Stomach (tissue), 9 donors: ENCODE data around the gene NALCN. TPM values are rescaled to one million over a fixed set of nuclear protein-coding genes. Genes with fewer than 3 reads are reported as not detected.

ENCODE experiments used
- DNase-seq, 2 donors: peaks; one replicate each; pipeline versions ENCODE4 v3.0.0 to v3.0.0-alpha.2; 2013 to 2019
- H3K27ac ChIP-seq, 5 donors: fragments of 200-600 bp in 4 of 5; sonication (generic) in 4 of 5; one replicate each; pipeline ENCODE4 v1.5.1; 2013 to 2019; ENCODE audit warnings: mild to moderate bottlenecking in 1 of 5, moderate library complexity in 1 of 5
- H3K27me3 ChIP-seq, 3 donors: fragments of 200-600 bp; sonication (generic); one replicate each; pipeline ENCODE4 v1.5.1; 2017 to 2019; ENCODE audit warnings: mixed run types in 1 of 3
- H3K36me3 ChIP-seq, 4 donors: fragments of 200-600 bp; sonication (generic); 1 replicate in 3 of 4; 2 replicates in 1 of 4; pipeline ENCODE4 v1.5.1; 2016 to 2019
- H3K4me1 ChIP-seq, 4 donors: fragments of 200-600 bp; sonication (generic); one replicate each; pipeline ENCODE4 v1.5.1; 2016 to 2019
- H3K4me3 ChIP-seq, 4 donors: fragments of 200-600 bp; sonication (generic) in 3 of 4; one replicate each; pipeline ENCODE4 v1.5.1; 2016 to 2019; ENCODE audit warnings: mild to moderate bottlenecking in 1 of 4
- H3K9me3 ChIP-seq, 4 donors: fragments of 200-600 bp; sonication (generic); one replicate each; pipeline ENCODE4 v1.5.1; 2016 to 2019
- CTCF ChIP-seq, 7 experiments: fragments of 450-650 bp in 4 of 7; fragments of 200-600 bp in 3 of 7; sonication (generic) in 3 of 7; IDR thresholded peaks; one replicate each; pipeline ENCODE4 v1.5.1; 2016 to 2019; ENCODE audit warnings: antibody characterized with exemption in 7 of 7, control low read depth in 2 of 7, mild to moderate bottlenecking in 1 of 7
- EP300 ChIP-seq: sonication (generic); formaldehyde crosslinking; IDR thresholded peaks from one replicate; pipeline ENCODE4 v1.6.1; 2017; ENCODE audit warnings: antibody characterized with exemption
- POLR2A ChIP-seq, 4 donors: fragments of 450-650 bp; IDR thresholded peaks; one replicate each; pipeline ENCODE4 v1.6.1; 2016; ENCODE audit warnings: antibody characterized with exemption in 4 of 4, control low read depth in 2 of 4, mild to moderate bottlenecking in 1 of 4, moderate library complexity in 1 of 4
- POLR2AphosphoS5 ChIP-seq, 3 donors: sonication (generic); formaldehyde crosslinking; IDR thresholded peaks; one replicate each; pipeline ENCODE4 v1.6.1; 2016; ENCODE audit warnings: antibody characterized with exemption in 3 of 3
- WGBS, 5 donors: extraction: QIAGEN DNeasy Blood & Tissue Kit in 3 of 5; methylation state at CpG; one replicate each; pipeline versions ENCODE4 v1.1.5 to v1.1.7; 2013 to 2018; 5-methylcytosine and 5-hydroxymethylcytosine counted together
- intact Hi-C: fragments of 100-400 bp; cut with DNase I; formaldehyde crosslinking; loops from one replicate; pipeline ENCODE4 v1.15.1; 2023; ENCODE audit warnings: low total_unique reads
- polyA plus RNA-seq, 3 donors: library from polyadenylated mRNA; stranded (reverse); fragments of 200-250 nt; gene quantifications; one replicate each; pipeline ENCODE4 v1.2.3, GENCODE V29; 2013
- total RNA-seq, 5 donors: library from RNA; depleted of rRNA; stranded (reverse); fragments of >200 nt; gene quantifications; one replicate each; pipeline versions ENCODE4 v1.1.0 to v1.2.3, GENCODE V29; 2014 to 2016
- donor health status: healthy with polysubstance abuse.
- donor health status: Bipolar disorder and iron deficiency.
- donor health status: healthy.

The NALCN gene
- total and polyA plus RNA-seq, 8 donors, result 0.15 to 2.9 (median 1.2) TPM; not detected in 2

GRCh38 chr13:101305981-101306411 lies 110.3 kb downstream of the NALCN start:
- no peak for DNase-seq
- H3K4me3 ChIP-seq, result no peak overlapping the region
- H3K27ac ChIP-seq, result no peak overlapping the region
- H3K9me3 ChIP-seq, result no peaks in the 10 kb centered on the region
- no peaks in the 10 kb centered on the region for H3K36me3 ChIP-seq
- WGBS, 5 donors, result 66 to 75% (median 71%) methylated on average over 6 of the region's 6 CpGs
- TF ChIP-seq CTCF (IDR thresholded peaks at IDR 0.05) (no peak), EP300 (no peak), POLR2A (IDR thresholded peaks at IDR 0.05) (no peak), POLR2AphosphoS5 (IDR thresholded peaks at IDR 0.05) (no peak)
- intact Hi-C loops, result no loop called here
- H3K27me3 ChIP-seq, result no peaks in the 10 kb centered on the region
- no peaks in the 10 kb centered on the region for H3K4me1 ChIP-seq

GRCh38 chr13:101303521-101303920 lies 112.8 kb downstream of the NALCN start:
- Histone ChIP-seq H3K9me3 (no peaks in the 10 kb centered on the region), H3K27me3 (no peaks in the 10 kb centered on the region), H3K27ac (no peak overlapping the region), H3K36me3 (no peaks in the 10 kb centered on the region), H3K4me1 (no peaks in the 10 kb centered on the region), H3K4me3 (no peak overlapping the region)
- no peak for DNase-seq
- WGBS, 5 donors, result 72 to 84% (median 81%) methylated on average over 7 of the region's 7 CpGs
- TF ChIP-seq POLR2AphosphoS5 (IDR thresholded peaks at IDR 0.05) (no peak), CTCF (IDR thresholded peaks at IDR 0.05) (no peak), POLR2A (IDR thresholded peaks at IDR 0.05) (no peak), EP300 (no peak)
- intact Hi-C loops, result no loop called here

- WGBS, 5 donors, result 76 to 89% (median 89%) methylated on average over 8 of the region's 8 CpGs
- no peak for TF ChIP-seq POLR2AphosphoS5 (IDR thresholded peaks at IDR 0.05)
- TF ChIP-seq POLR2A (IDR thresholded peaks at IDR 0.05), result no peak
- TF ChIP-seq CTCF (IDR thresholded peaks at IDR 0.05), result no peak
- no peak for TF ChIP-seq EP300
- Histone ChIP-seq H3K27ac (no peak overlapping the region), H3K27me3 (no peaks in the 10 kb centered on the region), H3K4me3 (no peak overlapping the region), H3K36me3 (no peaks in the 10 kb centered on the region), H3K4me1 (no peaks in the 10 kb centered on the region), H3K9me3 (no peaks in the 10 kb centered on the region)
- no peak for DNase-seq
- intact Hi-C loops, result no loop called here
Measured at GRCh38 chr13:101301053-101301452, 115.3 kb downstream of the NALCN start.

- intact Hi-C loops, result no loop called here
- Histone ChIP-seq H3K27ac (no peak overlapping the region), H3K9me3 (no peaks in the 10 kb centered on the region), H3K27me3 (no peaks in the 10 kb centered on the region), H3K4me3 (no peak overlapping the region), H3K36me3 (no peaks in the 10 kb centered on the region), H3K4me1 (no peaks in the 10 kb centered on the region)
- 50 to 62% (median 53%) methylated on average over 2 of the region's 2 CpGs for WGBS, 5 donors
- TF ChIP-seq POLR2AphosphoS5 (IDR thresholded peaks at IDR 0.05) (no peak), POLR2A (IDR thresholded peaks at IDR 0.05) (no peak), EP300 (no peak), CTCF (IDR thresholded peaks at IDR 0.05) (no peak)
- DNase-seq, result no peak
Measured at GRCh38 chr13:101300531-101300930, 115.8 kb downstream of the NALCN start.
